Activated T-cell treated with anti-CD3 and anti-CD28 coated beads, Interleukin-2, amount 50 U/mL, for 48 hours (primary cell): ENCODE data around the gene TMX4.

Experiments
- DNase-seq, 2 experiments: peaks; one replicate each; pipeline ENCODE4 v3.0.0-alpha.2; 2020

Gene TMX4

DNA sequence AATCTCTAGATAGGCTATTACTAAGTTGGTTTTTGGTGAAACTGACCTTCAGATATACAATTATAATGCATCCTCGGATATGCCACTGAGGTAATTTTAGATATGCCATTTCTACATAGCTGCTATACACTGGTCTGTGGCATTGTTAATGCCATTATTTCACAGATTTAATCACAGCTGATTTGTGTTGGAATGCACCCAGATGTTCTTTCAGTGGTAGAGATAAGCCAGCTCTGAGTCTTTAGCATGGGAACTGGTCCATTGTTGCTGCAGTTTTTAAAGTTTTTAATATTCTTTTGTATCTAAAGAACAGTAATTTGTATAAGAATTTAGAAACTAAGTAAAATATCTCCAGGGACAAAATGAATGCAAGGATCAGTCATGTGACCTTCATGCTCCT lies 6.8 kb downstream of the TMX4 start:
- DNase-seq, result no peak

DNA sequence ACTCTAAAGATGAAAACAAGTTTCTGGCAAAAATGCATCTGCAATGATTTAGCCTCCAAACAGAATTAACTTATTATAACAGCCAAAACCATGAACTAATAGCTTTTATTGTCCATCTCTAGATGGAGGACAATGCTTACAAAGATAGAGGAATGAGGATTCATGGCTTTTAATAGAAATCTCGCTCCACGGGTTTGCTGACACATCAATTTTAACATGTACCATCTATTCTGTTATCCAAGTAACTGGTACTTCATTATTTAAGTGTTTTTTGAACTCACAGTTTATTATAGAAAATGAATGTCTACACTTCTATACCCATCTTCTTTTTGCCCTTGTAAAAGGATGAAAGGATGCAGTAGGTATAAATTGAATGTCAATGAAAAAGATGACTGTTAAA lies 10.8 kb downstream of the TMX4 start:
- DNase-seq, result no peak

DNA sequence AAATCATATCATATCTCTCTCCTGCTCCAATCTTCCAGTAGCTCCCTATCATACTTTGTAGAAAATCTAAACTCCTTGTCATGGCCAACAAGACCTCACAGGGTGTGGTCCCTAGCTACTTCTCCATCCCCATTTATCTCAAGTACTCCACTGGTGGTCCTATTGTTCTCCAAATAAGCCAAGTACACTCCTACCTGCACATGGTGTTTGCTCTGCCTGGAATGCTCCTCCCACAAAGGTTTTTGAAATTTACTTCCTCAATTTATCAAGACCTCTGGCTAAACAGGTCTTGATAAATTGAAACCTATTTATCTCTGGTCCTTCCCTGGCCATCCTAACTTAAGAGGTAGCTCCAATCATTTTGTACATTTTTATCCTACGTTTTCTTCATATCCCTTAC lies 12.1 kb downstream of the TMX4 start:
- DNase-seq, result no peak

DNA sequence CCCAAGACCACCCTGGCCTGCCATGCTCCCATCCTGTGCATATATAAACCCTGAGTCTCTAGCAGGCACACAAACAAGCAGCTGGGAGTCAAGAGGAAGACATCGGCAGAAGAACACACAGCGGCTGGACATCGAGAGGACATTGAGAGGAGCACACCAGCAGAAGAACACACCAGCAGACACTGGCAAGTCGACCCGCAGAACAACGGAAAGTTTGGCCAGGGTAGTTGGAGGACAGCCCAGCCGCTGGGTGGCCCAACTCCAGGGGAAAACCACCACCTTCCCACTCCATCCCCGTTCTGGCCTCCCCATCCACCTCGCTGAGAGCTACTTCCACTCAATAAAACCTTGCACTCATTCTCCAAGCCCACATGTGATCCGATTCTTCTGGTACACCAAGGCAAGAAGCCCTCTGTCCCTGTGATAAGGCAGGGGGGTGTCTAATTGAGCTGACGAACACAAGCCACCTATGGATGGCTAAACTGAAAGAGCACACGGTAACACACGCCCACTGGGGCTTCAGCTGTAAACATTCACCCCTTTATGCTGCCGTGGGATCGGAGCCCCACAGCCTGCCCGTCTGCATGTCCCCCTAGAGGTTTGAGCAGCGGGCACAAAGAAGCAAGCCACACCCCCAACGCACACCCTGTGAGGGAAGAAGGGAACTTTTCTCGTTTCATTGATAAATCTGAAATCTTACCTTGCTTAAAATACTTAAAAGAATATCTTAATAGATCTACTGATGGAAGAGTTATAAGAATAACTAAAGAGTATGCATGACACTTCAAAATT lies 13.8 kb downstream of the TMX4 start:
- DNase-seq, result no peak

DNA sequence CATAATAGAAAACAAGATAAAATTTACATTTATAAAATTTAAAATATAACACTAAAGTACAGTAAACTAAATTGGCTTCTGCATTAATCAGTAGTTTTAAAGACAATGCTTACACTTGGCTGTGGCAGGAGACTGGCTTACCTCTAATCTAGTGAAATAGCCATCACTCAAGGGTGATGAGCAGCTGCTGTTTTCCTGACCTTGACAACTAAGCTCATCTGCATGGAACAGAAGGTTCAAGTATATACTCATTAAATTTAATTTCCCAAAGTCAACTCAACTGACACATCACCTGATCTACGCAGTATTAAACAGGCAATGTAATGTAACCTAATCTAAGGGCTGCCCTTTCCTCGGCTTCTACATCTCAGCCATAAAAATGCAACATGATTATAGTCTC lies 14.5 kb downstream of the TMX4 start:
- no peak for DNase-seq

DNA sequence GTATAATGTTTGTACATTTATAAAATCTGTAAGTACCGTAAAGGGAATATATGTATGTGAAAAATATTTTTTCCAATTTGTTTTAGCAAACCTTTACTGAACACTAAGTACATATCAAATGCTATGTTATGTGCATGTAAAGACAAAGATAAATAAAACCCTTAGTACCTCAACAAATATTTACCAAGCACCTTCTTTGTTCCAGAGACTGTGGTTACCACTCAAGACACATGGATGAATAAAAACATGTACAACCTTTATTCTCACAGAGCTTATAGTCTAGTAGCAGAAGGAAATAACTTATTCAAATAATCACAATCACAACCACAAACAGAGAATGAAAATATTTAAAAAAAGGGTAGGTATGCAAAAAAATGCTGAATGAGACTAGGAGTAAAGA lies 17.5 kb downstream of the TMX4 start:
- no peak for DNase-seq

DNA sequence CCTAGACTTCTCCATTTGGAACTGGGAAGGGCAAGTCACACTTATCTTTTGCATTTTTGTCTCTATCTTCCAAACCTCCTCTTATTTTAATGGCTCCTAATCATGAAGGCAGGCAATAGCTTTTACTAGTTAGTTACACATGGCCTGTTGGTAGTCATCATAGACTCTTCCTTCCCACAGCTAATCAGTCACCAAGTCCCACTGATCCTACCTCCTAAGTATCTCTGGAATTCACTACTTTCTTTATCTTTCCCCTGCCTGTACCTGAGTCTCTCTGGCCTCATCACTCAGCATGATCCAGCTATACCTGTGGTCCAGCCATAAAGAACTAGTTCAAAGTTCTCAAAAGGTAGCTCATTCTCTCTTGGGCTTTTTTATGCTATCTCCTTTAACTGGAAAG lies 18.8 kb downstream of the TMX4 start:
- no peak for DNase-seq

DNA sequence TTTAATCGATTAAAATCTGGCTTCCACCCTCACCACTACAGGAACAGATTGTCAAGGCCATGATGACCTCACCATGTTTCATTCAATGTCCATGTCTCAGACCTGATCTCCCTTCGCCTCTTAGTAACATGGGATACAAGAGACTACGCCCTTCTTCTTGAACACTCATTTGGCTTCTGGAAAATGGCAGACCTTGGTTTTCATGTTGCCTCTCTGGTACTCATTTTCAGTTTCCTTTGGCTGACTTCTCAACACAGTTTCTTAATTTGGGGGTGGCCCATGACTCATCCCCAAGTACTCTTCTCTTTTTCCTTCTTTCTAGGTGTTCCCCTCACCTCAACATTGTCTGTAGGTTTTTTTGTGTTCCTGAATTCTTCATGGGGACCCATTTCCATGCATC lies 22.7 kb downstream of the TMX4 start:
- DNase-seq, result no peak

DNA sequence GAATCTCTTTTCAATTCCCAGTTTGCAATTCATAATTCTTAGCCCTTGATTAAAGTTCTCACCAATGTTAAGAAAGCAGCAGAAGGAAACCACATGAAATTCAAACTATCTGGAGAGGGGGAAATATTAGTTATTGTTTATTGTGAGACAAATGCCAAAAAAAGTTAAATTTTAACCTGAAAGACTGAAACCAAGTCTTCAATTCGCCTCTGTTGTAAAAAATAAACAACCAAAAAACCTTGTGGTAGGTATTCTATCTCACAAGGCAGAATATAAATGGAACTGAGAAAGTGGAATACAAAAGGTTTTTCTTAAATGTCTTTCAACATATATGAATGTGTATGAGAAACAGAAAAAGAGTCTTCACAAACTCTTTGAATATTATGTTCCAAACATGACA lies 24.8 kb downstream of the TMX4 start:
- no peak for DNase-seq

DNA sequence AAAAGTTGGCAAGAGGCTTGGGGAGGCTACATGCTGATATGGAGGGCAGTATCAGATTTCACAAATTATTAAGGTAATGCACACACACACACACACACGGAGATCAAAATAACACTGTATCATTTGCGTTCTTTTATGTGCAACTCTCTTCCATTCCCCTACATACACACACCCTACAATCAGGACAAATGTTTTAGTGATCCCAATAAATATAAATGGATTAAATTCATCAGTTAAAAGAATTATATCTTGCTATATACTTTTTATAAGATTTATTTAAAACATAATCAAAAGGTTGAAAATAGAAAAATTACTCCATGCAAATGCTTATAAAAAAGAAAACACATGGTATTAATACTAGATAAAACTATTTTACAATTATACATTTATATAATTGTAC lies 25.9 kb downstream of the TMX4 start:
- no peak for DNase-seq

DNA sequence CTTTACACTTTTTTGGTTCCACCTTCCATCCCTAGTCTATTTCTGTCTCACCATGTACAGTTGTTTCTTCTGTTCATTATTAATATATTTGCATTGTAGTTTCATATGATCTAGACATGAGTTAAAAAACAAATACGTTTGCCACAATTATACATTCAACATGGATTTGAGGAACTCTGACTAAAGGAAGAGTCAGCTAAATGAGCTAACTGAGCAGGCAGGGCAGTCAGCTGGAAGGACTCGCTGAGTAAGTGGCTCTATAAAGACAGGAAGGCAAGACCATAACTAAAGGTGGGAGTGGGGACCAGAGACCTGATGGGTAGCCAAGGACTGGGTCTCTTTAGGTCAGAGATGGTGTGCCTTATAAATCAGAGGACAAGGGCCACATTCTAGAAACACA lies 26.3 kb downstream of the TMX4 start:
- no peak for DNase-seq

DNA sequence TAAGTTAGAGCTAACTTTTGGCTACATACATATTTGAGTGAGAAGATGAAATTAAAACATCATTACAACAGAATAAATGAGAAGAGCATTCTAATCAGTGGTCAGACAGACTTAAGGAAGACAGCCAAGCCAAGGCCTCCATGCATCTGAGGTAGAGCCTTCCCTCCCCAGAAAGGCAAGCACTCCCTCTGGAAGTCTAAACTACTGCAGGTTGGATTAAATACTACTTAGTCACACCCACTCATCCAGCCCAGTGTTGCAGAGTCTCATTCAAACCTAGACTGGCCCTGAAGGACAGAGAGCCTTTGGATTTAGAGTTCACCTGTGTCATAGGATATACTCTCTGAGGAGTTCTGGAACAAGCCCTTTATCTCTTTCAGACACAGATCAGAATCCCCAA lies 29.2 kb downstream of the TMX4 start:
- DNase-seq, result no peak

DNA sequence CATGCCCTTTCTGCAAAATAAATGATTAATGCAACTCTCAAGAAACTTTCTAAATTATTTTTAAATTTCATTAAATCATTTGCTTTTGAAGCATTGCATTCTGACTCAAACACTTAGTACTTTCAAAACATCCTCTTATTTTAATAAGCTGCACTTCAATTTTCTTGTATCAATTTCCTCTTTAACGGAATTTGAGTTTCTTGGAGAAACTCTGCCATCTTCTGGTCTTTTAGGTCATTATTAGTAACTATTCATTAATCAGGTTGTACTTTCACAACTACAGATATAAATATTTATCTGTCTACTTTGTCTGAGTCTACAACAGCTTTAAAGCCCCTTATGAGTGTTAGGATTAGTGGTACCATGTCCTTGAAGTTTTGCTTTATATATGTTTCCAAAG lies 30.2 kb downstream of the TMX4 start:
- DNase-seq, result no peak

DNA sequence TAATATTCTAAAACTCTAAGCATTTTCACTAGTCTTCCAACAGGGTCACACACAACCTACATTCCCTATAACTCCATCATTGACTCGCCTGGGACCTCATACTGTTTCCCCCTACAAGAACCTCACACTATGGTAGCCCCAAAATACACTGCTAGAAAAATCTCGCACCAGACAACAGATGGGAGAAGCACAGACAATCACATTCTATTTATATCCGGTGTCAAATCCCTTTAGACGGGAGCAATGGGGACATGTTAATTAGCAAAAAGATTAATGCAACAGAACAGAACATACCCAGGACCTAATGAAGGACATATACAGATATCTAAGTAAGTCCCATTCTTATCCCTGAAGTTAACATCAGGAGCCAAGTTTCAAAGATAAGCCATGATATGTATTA lies 33.6 kb downstream of the TMX4 start:
- DNase-seq, result no peak

DNA sequence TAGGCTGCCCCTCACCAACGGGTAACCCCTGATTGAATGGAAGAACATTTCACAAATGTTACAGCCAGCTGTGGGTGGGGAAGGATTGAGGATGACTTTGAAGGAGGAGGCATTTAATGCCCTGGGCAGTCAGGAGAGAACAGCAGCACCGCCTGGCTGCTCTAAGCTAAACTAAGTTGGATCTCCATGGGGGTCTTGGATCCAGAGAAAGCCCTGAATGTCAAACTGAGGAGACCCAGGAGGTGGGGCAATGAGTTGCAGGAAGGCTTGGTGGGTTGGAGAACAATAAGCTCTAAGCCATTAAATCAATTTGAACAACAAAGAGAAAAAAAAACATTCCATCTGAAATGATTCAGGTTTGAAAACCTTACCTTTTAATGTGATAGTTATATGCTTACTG lies 35.4 kb downstream of the TMX4 start:
- DNase-seq, result no peak

DNA sequence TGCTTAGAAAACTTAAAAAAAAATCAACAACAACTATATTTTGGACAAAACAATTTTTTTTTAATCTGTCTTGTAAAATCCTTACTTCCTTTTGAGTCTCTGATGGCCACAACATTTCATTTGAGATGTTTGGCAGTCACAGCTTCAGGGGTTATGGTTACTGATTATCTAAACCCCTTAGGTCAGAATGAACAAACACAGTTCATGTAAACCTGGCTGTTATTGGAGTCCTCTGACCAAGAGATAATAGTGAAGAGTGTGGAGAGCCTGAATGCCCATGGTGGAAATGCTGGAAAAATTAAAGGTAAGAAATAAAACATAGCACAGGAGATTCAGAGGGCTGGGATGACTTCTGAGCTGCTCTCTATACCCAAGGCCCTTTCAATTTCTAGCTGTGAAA lies 38.2 kb downstream of the TMX4 start:
- no peak for DNase-seq

DNA sequence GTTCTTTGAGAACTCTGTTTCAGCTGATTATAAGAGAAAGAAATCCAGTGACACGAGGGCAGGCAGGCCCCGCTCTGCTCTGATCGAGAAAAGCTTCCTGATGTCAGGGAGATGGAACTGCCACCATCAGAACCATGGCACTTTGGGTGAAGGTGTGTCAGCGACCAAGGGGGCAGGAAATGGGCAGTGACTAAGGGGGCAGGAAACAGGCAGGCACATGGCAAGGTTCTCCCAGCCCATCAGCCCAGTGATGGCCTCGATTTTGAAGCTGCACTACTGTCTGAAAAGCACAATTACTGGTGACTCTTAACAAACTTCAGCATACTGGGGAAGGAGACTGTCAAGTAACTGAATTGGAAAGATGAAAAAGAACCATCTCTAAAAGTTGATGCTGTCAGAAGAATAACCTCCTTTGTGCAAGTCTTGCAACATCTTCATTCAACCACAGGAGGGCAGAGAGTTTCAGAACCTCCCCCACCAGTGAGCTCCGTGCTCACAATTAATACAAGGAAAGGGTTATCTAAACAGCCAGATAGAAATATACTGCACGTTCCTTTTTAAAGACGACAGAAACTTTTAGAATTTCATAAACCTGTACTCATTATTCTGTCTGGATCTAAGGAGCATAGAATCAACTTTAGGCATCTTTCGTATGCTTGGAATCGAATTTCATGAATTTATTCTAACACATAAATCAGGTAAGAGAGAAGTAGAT lies 39.1 kb downstream of the TMX4 start:
- DNase-seq, result peak; percentile 32 to 40

DNA sequence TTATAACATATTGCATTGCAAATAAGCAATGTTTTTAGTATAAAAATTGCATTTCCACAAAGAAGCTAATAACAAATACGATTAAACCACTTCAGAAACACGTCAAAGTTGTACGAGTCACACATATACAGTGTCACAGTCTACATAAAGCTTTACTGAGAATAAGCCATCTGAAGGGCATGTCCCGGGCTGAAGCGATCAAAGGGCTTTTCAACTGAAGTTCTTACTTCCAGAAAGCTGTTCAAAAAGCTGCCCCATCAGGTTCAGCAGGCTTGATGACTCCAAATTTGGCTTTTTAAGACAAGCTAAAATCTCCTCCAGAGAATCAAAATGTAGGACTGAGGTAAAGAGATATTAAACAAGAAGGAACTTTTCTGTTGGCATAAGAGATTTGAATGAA lies 41.9 kb downstream of the TMX4 start:
- DNase-seq, result no peak

DNA sequence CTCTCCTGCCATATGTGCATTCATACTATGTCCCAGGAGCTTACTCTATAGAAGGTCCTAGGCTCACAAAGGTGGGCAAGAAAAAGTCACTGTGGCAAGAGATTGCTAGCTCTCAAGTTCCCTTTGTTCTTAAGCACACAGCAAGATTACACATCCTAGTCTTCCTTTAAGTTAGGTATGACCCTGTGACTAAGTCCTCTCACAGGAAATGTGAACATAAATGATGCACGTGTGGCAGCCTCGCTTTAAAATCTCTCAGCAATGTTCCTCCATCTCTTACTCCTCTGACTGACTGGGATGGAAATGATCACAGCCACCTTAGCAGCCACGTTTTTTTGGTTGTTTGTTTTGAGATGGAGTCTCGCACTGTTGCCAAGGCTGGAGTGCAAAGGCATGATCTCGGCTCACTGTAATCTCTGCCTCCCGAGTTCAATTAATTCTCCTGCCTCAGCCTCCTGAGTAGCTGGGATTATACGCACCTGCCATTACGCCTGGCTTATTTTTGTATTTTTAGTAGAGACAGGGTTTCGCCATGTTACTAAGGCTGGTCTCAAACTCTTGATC lies 43.6 kb downstream of the TMX4 start:
- no peak for DNase-seq

DNA sequence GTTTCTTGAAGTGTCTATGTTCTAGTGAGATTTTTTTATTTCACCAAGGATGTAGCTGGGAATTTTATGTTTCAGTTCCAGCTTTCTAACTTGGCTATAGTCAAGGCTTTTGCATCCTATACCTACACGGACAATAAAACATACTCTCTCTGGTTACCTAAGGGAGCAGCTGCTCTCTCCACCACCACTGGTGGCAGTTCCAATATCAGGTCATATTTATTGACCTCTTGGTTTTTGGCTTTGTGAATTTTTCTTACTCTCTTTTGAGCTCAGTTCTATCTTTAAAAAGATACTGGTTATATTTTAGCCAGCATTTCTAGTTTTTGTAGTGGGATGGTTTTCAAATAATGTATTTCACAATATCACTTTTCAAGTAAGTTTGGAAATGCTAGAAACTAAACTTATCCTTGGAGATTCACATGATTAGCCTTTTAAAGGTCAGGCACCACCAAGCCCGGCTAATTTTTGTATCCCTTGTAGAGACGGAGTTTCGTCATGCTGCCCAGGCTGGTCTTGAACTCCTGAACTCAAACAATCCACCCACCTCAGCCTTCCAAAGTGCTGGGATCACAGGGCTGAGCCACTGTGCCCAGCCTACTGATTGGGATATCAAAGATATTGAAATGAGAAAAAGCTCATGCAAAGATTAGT lies 44.7 kb downstream of the TMX4 start:
- DNase-seq, result no peak

DNA sequence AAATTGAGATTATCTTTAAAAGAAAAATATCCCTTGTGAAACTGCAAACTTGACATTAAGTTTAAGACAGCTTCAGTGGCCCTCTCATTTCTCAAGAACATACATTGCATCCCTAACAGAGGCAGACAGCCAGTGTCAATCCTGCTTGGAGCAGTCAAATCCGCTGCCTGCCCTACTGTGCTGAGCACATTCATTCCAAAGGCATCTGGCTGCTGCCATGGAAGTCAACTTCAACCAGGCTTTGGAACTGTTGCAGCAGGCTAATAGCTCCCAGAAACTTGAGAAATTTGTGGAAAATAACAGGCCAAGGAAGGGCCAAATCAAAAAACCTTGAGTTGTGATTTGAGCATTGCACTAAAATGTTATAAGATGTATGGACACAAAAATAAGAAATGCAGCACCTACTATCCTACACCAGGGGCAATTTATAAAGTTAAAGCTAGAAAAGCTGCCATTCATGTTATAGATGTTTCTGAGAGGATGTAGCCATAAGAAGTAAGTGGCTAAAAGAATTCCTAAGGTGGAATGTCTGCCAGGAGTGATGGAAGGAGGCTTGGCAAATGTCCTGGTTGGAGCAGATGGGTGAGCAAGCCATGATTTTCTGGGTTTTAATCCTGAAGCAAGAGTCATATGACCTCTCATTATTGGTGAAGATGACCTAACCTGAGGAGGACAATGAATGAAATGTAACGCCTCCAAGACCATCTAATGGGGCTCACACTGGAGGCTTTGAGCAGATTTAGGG lies 47.9 kb downstream of the TMX4 start:
- DNase-seq, result no peak

DNA sequence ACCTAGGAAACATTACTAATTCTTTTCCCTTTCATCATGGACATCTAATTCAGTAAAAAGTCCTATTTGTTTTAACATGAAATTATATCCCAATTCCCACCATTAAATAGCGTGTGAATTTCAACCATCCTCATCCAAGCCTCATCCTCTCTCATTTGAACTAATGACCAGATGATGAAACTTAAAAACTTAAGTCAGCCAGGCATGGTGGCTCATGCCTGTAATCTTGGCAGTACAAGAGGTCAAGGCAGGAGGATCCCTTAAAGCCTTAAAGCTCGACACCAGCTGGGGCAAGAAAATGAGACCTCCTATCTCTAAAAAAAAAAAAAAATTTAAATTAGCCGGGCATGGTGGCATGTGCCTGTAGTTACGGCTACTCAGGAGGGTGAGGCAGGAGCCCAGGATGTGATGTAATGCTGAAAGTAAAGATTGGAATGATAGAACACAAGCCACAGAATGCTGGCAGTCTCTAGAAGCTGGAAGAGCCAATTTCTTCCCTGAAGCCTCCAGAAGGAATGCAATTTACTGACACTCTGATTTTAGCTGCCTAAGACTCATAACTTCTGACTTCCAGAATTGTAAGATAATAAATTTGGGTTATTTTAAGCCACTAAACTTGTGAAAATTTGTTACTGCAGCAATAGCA lies 52.2 kb downstream of the TMX4 start:
- no peak for DNase-seq

DNA sequence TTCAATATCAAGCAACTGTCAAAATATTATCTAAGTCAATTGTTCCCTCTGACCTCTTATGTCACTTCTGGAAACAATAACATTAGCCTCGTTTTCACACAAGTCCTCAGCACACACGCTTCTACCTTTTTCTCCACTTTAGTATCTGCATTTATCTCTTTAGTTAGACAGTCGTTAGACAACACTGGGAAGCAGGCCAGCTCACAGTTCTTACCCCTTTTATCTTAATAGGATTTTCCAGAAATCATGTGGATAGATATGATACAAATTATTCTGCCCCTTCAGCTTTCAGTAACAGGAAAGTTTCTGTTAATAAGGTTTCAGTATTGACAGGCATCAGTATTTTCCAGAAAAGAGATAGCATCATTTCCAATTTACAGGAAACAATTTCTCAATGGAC lies 53.4 kb downstream of the TMX4 start:
- DNase-seq, result no peak
